ENCODE data around the gene C6orf52.

The C6orf52 gene

GRCh38 chr6:10686901-10687300, 7.5 kb downstream of the C6orf52 start:
- no peak for DNase-seq (ENCODE audit: extremely low spot score)
- TF ChIP-seq CTBP1 (IDR thresholded peaks at IDR 0.05; ENCODE audit: borderline replicate concordance) (no peak), SUZ12 (IDR thresholded peaks at IDR 0.05) (no peak), PKNOX1 (IDR thresholded peaks at IDR 0.05) (no peak), FOXM1 (IDR thresholded peaks at IDR 0.05; ENCODE audit: borderline replicate concordance) (no peak), HDGF (IDR thresholded peaks at IDR 0.05; ENCODE audit: borderline replicate concordance) (no peak), FOXA1 (IDR thresholded peaks at IDR 0.05) (no peak), FOXK2 (IDR thresholded peaks at IDR 0.05) (no peak), ZNF384 (IDR thresholded peaks at IDR 0.05) (no peak), ELF4 (IDR thresholded peaks at IDR 0.05) (no peak), NFRKB (IDR thresholded peaks at IDR 0.05) (no peak), ARNT (IDR thresholded peaks at IDR 0.05) (no peak), BHLHE40 (IDR thresholded peaks at IDR 0.05; ENCODE audit: borderline replicate concordance) (no peak), TARDBP (IDR thresholded peaks at IDR 0.05) (no peak), L3MBTL2 (conservative IDR thresholded peaks at IDR 0.05) (no peak), LEF1 (IDR thresholded peaks at IDR 0.05; ENCODE audit: borderline replicate concordance) (no peak), SP1 (IDR thresholded peaks at IDR 0.05) (no peak)
- ChIA-PET POLR2A (interaction anchor here (0.5 to 2.0 kb wide), 2 partner anchors 8 to 164 kb away, joined by 3 to 6 read pairs; partner anchors contain the start of genes C6orf52 and PAK1IP1), CTCF (interaction anchor here (0.7 to 1.0 kb wide), 2 partner anchors 114 to 250 kb away, joined by 3 read pairs; no protein-coding TSS in a partner anchor)

DNA sequence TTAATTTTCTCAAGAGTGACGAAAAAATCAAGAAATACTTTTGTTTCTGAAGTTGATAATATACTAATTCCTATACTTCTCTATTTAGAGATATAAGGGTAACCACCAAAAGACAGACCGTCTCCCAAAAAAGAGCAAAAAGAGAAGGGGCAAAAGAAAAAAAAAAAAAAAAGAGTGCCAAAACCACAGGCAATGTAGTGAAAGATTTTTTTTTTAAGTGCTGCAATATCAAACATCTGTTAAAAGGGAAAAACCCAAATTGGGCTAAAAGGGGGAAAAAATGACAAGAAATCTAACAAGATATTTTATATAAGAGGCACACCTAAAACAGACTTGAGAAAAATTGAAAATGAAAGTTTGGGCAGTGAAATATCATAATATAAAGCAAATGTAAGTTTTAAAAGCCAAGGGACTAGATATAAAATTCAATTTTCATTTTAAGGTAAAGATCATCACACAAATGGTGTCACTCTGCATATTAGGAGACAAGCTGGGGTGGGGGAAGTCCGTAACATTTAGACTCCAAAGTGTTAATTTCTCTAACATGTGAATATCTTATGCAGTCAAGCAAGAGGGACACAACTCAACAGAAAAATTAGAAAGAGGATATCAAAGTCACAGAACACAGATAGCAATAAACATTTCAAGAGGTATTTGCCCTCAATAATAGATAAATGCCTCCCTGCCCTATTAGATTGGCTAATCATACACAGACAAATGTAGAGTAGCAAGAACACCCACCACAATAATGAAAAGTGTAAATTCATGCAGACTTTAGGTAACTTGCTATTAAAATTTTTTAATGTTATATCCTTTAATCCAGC, 9.1 kb downstream of the C6orf52 start:
- ChIA-PET CTCF (no interaction called here), POLR2A (interaction anchor here (1.6 to 2.0 kb wide), 2 partner anchors 9 to 38 kb away, joined by 3 to 6 read pairs; partner anchors contain the start of genes C6orf52, PAK1IP1 and TMEM14C)
- no peak for TF ChIP-seq FOXA1 (IDR thresholded peaks at IDR 0.05)
- TF ChIP-seq ZNF384 (IDR thresholded peaks at IDR 0.05), result no peak
- no peak for TF ChIP-seq FOXK2 (IDR thresholded peaks at IDR 0.05)
- no peak for TF ChIP-seq ARNT (IDR thresholded peaks at IDR 0.05)
- TF ChIP-seq L3MBTL2 (conservative IDR thresholded peaks at IDR 0.05), result no peak

GRCh38 chr6:10684618-10685017, 9.8 kb downstream of the C6orf52 start:
- ChIA-PET CTCF (no interaction called here), POLR2A (no interaction called here)
- DNase-seq (ENCODE audit: extremely low spot score), result no peak
- TF ChIP-seq BHLHE40 (IDR thresholded peaks at IDR 0.05; ENCODE audit: borderline replicate concordance), result no peak
- TF ChIP-seq NFRKB (IDR thresholded peaks at IDR 0.05), result no peak

More for the DNA sequence above, 9.1 kb downstream of the C6orf52 start:
- DNase-seq (ENCODE audit: extremely low spot score), result no peak

- DNase-seq (ENCODE audit: extremely low spot score), result no peak
- CTCF ChIA-PET, result no interaction called here
- POLR2A ChIA-PET, result no interaction called here
- TF ChIP-seq SP1 (IDR thresholded peaks at IDR 0.05) (no peak), FOXM1 (IDR thresholded peaks at IDR 0.05; ENCODE audit: borderline replicate concordance) (no peak), HDGF (IDR thresholded peaks at IDR 0.05; ENCODE audit: borderline replicate concordance) (no peak), BHLHE40 (IDR thresholded peaks at IDR 0.05; ENCODE audit: borderline replicate concordance) (no peak), SUZ12 (IDR thresholded peaks at IDR 0.05) (no peak), ZNF384 (IDR thresholded peaks at IDR 0.05) (no peak), CTBP1 (IDR thresholded peaks at IDR 0.05; ENCODE audit: borderline replicate concordance) (no peak)
Measured at GRCh38 chr6:10682355-10682988, 11.9 kb downstream of the C6orf52 start.

DNA sequence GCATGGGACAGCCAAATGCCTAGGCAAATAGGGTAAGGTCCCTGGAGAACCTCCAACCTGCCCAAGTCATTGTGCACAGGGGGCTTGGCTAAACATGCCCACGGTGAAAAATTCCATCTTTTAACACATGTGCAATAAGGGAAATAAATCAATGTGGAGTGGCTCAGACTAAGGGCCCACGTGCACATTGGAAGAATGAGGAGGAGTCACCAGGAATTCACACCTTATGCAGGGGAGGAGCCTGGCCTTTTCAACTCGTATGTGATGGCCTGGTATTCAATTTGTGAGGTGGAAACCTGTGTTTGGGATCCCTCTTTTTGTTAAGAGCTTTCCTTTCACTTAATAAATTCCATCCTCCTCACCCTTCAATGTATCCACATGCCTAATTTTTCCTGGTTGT, 12.6 kb downstream of the C6orf52 start:
- TF ChIP-seq FOXK2 (IDR thresholded peaks at IDR 0.05), result no peak
- no peak for TF ChIP-seq CTBP1 (IDR thresholded peaks at IDR 0.05; ENCODE audit: borderline replicate concordance)
- TF ChIP-seq SP1 (IDR thresholded peaks at IDR 0.05), result no peak
- TF ChIP-seq HDGF (IDR thresholded peaks at IDR 0.05; ENCODE audit: borderline replicate concordance), result no peak
- no peak for TF ChIP-seq ARNT (IDR thresholded peaks at IDR 0.05)
- no peak for TF ChIP-seq PKNOX1 (IDR thresholded peaks at IDR 0.05)
- no peak for TF ChIP-seq FOXM1 (IDR thresholded peaks at IDR 0.05; ENCODE audit: borderline replicate concordance)
- DNase-seq (ENCODE audit: extremely low spot score), result no peak
- ChIA-PET POLR2A (no interaction called here), CTCF (no interaction called here)

- CTCF ChIA-PET, result no interaction called here
- no peak for DNase-seq (ENCODE audit: extremely low spot score)
- TF ChIP-seq SP1 (IDR thresholded peaks at IDR 0.05), result no peak
- POLR2A ChIA-PET, result interaction anchor here (0.8 kb wide), 1 partner anchor 16 kb away, joined by 3 read pairs; the partner anchor contains the start of genes C6orf52 and PAK1IP1
Measured at GRCh38 chr6:10678456-10678855, 16.0 kb downstream of the C6orf52 start.

- POLR2A ChIA-PET, result no interaction called here
- CTCF ChIA-PET, result no interaction called here
- no peak for TF ChIP-seq ARNT (IDR thresholded peaks at IDR 0.05)
- DNase-seq (ENCODE audit: extremely low spot score), result no peak
Measured at GRCh38 chr6:10676403-10676802, 18.0 kb downstream of the C6orf52 start.

All from HEK293T (cell line).